Measurements from ENCODE around the gene CASZ1.

CASZ1 gene

DNA sequence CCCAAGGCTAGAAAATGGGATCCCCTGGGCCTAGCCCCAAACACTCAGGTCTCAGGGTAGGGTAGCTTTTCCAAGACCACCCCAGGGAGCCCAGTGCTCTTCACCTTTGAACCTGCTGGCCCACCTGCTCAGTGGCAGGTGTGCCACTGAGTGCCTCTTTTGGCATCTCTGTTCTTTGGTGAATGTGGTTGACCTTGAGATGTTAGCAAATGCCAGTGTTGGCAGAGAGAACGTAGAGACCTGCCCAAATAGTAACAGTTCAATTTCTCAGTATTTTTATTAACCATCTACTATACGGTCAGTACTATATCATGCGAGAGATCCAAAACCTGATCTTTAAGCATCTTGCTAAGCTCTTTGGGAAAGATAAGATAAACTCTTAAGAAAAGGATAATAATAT is 193.5 kb downstream of the CASZ1 start:
- no peak for DNase-seq (ENCODE audit: low read depth)

DNA sequence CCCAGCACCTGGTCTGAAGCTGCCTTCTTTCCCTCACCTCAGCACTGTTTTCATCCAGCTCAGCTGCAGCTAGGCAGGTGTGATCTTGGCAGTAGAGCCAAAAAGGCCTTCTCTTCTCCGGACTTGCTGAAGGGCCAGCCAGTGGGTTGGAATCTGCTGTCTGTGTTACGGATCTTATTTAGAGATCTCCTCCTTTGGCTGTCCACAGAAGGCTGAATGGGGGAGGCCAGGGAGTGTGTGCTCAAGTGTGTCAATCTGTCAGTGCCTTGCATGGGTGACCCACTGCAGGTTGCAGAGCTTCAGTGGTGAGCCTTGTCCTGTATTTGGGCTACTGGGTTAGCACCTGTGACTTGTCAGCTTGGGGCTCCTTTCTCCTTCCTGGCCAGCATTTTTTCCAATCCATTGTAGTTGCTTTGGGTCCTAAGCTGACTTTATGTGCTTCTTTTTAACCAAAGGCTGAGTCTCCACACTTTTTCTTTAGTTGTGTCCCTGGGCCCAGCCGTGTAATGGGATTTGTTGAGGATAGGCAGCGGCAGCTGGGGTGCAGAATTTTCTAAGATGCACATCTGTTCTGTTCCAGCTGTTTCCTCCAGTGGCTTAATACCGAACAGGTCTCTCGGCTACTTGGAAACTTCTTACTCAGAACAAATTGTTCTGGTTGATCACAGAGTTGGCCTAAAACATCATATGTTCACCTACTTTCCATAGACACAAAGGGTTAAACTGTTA is 194.9 kb downstream of the CASZ1 start:
- DNase-seq (ENCODE audit: low read depth) = no peak

DNA sequence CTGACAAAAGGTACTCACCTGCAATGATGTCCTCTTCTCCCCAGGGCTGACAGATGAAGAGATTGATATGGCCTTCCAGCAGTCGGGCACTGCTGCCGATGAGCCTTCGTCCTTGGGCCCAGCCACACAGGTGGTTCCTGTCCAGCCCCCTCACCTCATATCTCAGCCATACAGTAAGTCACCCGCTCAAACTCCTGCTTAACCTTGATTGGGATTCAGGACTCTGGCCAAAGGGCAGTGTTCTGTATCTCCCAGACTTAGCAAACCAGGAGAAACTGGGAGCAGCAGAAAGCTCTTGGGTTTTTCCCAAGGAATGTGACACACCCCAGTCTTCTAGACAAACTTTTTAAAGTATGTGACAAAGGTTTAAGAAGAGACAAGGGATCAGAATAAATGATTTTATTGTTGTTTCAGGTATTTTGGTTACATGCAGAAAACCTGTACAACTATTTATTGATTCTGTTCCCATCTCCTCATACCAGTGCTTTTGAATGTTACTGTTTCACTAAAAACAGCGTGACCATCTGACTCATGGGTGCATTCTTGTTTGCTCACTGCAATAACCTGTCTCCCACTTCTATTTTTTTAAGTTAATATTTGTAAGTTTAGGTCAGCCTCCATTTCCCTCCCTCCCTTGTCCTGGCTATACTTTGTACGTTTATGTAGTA is 197.1 kb downstream of the CASZ1 start:
- DNase-seq (ENCODE audit: low read depth) = peak; percentile 26

DNA sequence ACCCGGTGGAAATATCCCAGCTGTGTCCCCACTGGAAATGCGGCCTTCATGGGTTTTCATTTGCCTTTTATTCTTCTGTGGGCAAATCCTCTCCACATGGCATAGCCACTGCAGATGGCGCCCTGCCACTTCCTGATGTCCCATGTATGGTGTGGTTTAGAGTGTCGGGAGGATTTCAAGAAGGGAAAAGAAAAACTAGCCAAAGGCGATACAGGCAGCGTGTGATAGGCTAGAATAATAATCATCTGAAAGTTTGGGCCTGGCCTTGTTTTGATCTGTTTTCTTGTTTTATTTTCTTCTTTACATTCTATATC is 198.1 kb downstream of the CASZ1 start:
- no peak for DNase-seq (ENCODE audit: low read depth)

DNA sequence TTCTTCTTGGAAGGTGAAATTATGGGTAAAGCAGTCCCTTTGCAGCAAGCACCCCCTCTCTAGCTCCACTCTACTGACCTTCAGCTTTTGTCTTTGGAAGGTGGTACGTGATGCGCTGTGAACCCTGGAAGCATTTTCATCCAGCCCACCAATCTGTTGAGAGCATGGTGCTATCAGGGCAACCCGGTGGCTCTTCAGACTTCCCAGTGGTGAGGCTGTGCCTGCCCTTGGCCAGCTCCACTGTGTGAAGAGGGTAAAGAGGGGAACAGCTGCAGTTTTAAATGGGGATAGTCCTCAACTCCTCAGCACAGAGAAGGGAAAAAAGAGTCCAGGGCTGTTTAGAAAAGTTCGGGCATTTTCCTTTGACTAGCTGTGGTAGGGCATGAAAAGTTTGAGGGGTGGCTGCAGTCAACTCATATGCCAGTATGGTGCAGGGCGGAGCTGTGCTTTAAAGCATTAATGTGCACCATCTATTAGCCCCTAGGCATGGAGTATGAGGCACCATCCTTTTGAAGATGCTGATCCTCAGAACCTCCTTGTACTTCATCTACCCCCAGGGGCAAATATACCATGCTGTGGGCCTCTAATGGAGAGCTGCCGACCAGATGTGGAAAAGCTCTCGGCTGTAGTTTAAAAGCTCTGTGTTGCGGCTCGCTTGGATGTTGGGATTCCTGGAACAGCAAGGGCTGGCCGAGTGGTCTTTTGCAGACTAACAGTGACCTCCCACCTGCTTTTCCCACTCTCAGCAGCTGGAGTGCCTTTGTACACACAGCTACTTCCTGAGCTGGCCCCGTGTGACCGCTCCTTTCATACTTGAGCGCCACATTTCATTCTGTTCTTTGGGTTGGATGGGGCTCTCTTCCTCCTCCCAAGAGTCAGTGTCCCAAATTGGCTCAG is 198.7 kb downstream of the CASZ1 start:
- DNase-seq (ENCODE audit: low read depth) = no peak

- no peak for DNase-seq (ENCODE audit: low read depth)
Observed at GRCh38 chr1:10596780-10597179, 199.7 kb downstream of the CASZ1 start.

- no peak for DNase-seq (ENCODE audit: low read depth)
Observed at GRCh38 chr1:10594595-10595223, 201.7 kb downstream of the CASZ1 start.

- no peak for DNase-seq (ENCODE audit: low read depth)
Observed at GRCh38 chr1:10593750-10594149, 202.7 kb downstream of the CASZ1 start.

DNA sequence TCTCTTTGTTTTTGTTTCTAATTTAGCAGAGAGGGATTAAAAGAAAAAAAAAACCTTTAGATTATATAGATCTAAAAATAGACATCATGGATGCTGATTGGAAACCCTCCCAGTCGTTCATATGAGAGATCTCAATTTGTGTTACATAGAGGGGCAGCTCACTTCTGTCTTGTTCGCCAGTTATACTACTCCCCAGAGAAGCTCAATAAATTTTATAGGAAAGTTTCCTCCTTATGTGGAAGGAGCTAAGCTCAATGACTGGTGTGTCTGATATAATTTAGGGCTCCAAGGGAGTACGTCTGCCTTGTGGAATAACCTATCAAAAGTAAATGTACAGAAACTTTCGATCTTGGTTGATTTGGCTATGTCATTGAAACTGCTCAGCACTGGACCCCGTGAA is 204.1 kb downstream of the CASZ1 start:
- DNase-seq (ENCODE audit: low read depth) = no peak

DNA sequence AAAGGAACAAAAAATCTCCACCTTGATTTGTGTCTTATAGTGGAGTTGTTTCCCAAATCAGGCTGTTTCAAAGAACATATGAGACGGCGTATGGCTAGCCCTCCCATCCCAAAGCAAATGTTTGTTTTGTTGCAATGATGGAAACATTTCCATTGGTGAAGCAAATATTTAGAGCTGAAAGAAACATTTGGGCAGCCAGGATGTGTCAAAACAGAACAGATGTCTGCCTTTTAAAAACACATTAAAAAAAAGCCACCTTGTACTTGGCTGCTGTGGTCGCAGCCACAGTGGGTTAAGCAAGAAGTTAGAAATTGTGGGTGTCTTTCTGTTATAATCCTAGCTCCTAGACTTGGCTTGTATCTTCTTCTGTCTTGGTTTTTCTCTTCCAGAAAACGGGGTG is 205.4 kb downstream of the CASZ1 start:
- no peak for DNase-seq (ENCODE audit: low read depth)

DNA sequence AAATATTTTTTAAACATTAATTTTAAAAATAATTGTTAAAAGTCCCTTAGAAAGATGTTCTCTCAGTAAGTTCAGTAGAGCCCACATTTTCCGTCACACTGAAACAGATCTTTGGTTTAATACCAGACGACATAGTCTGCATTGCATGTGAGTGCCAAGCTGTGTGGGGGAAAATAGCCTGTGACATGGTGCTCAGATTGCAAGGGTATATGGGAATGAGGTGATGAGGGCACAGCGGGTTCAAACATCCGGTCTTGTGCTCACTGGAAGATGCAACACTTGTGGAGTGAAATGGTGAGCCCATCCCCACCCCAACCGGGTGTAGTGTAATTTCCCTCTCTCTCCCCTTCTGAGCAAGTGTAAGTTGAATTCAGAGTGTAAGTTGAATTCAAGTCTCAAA is 207.4 kb downstream of the CASZ1 start:
- DNase-seq (ENCODE audit: low read depth) = no peak

- no peak for DNase-seq (ENCODE audit: low read depth)
Observed at GRCh38 chr1:10588640-10589039, 207.8 kb downstream of the CASZ1 start.
